Measurements from ENCODE around the gene RMND1. TPM values are rescaled to one million over a fixed set of nuclear protein-coding genes. Genes with fewer than 3 reads are reported as not detected.

Gene RMND1
- total and polyA plus RNA-seq, 2 of the 13 experiments (the other 11 are each of a cell fraction or from before 2014, with no cell fraction given), result 34.0 to 72.5 TPM

- no peak for TF ChIP-seq DMTF1 (CRISPR knock-in tag; IDR thresholded peaks at IDR 0.05)
- 0 out of 2 replicates have a peak, but pooled peaks have one; percentile 26 for TF ChIP-seq KDM5B (CRISPR knock-in tag; IDR thresholded peaks at IDR 0.05; ENCODE audit: borderline replicate concordance)
- TF ChIP-seq MXD1 (CRISPR knock-in tag; IDR thresholded peaks at IDR 0.05), result no peak; the same call in 1 of the 2 replicates
- TF ChIP-seq DZIP1 (CRISPR knock-in tag; IDR thresholded peaks at IDR 0.05), result no peak
- TF ChIP-seq TBX2 (CRISPR knock-in tag; IDR thresholded peaks at IDR 0.05; ENCODE audit: borderline replicate concordance), result peak; percentile 70
- TF ChIP-seq ZFAT (CRISPR knock-in tag; conservative IDR thresholded peaks at IDR 0.05), result no peak
- no peak for TF ChIP-seq HNF4A (CRISPR knock-in tag; IDR thresholded peaks at IDR 0.05)
- TF ChIP-seq, protein P1, sequence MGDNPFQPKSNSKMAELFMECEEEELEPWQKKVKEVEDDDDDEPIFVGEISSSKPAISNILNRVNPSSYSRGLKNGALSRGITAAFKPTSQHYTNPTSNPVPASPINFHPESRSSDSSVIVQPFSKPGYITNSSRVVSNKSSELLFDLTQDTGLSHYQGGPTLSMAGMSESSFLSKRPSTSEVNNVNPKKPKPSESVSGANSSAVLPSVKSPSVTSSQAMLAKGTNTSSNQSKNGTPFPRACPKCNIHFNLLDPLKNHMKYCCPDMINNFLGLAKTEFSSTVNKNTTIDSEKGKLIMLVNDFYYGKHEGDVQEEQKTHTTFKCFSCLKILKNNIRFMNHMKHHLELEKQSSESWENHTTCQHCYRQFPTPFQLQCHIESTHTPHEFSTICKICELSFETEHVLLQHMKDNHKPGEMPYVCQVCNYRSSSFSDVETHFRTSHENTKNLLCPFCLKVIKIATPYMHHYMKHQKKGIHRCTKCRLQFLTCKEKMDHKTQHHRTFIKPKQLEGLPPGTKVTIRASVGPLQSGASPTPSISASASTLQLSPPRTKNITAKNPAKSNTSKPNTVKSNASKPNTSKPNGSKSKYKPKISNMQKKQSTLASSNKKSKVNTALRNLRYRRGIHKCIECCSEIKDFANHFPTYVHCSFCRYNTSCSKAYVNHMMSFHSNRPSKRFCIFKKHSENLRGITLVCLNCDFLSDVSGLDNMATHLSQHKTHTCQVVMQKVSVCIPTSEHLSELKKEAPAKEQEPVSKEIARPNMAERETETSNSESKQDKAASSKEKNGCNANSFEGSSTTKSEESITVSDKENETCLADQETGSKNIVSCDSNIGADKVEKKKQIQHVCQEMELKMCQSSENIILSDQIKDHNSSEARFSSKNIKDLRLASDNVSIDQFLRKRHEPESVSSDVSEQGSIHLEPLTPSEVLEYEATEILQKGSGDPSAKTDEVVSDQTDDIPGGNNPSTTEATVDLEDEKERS (CRISPR knock-in tag; IDR thresholded peaks at IDR 0.05), result no peak
- no peak for TF ChIP-seq ZNF382 (CRISPR knock-in tag; IDR thresholded peaks at IDR 0.05; ENCODE audit: borderline replicate concordance)
- TF ChIP-seq REPIN1 (CRISPR knock-in tag; IDR thresholded peaks at IDR 0.05; ENCODE audit: borderline replicate concordance, low read depth), result peak; percentile 51; the same call in 1 of the 2 replicates
- TF ChIP-seq, protein P2, sequence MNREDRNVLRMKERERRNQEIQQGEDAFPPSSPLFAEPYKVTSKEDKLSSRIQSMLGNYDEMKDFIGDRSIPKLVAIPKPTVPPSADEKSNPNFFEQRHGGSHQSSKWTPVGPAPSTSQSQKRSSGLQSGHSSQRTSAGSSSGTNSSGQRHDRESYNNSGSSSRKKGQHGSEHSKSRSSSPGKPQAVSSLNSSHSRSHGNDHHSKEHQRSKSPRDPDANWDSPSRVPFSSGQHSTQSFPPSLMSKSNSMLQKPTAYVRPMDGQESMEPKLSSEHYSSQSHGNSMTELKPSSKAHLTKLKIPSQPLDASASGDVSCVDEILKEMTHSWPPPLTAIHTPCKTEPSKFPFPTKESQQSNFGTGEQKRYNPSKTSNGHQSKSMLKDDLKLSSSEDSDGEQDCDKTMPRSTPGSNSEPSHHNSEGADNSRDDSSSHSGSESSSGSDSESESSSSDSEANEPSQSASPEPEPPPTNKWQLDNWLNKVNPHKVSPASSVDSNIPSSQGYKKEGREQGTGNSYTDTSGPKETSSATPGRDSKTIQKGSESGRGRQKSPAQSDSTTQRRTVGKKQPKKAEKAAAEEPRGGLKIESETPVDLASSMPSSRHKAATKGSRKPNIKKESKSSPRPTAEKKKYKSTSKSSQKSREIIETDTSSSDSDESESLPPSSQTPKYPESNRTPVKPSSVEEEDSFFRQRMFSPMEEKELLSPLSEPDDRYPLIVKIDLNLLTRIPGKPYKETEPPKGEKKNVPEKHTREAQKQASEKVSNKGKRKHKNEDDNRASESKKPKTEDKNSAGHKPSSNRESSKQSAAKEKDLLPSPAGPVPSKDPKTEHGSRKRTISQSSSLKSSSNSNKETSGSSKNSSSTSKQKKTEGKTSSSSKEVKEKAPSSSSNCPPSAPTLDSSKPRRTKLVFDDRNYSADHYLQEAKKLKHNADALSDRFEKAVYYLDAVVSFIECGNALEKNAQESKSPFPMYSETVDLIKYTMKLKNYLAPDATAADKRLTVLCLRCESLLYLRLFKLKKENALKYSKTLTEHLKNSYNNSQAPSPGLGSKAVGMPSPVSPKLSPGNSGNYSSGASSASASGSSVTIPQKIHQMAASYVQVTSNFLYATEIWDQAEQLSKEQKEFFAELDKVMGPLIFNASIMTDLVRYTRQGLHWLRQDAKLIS (CRISPR knock-in tag; IDR thresholded peaks at IDR 0.05), result no peak
- TF ChIP-seq KLF12 (CRISPR knock-in tag; IDR thresholded peaks at IDR 0.05; ENCODE audit: borderline replicate concordance), result peak; percentile 86; the same call in 1 of the 2 replicates
These were observed 61.6 kb downstream of the RMND1 start (continued) for GRCh38 chr6:151390276-151390850.

Data from HepG2 (cell line).